Medulla oblongata (tissue), 1 donor: Measurements from ENCODE around the gene XRCC6.
"Not testable (repeated sequence)": the region's sequence is repeated elsewhere in the genome, so short reads cannot be mapped to it uniquely, and the experiment has no call there.

ENCODE experiments used
- DNase-seq: peaks from one replicate; pipeline ENCODE4 v3.0.0-alpha.2; 2015; ENCODE audit errors: extremely low spot score

The XRCC6 gene

GRCh38 chr22:41598891-41599635 is 22.0 kb upstream of the XRCC6 start:
- DNase-seq: no peak

- DNase-seq: no peak
These were observed 20.1 kb upstream of the XRCC6 start for GRCh38 chr22:41600976-41601375.

- no peak for DNase-seq
These were observed 17.2 kb upstream of the XRCC6 start for GRCh38 chr22:41603873-41604332.

- DNase-seq: no peak
These were observed 12.7 kb upstream of the XRCC6 start for GRCh38 chr22:41608386-41608785.

- DNase-seq: no peak
These were observed 8.3 kb upstream of the XRCC6 start for GRCh38 chr22:41612603-41613306.

- no peak for DNase-seq
These were observed 7.6 kb upstream of the XRCC6 start for GRCh38 chr22:41613456-41613855.

GRCh38 chr22:41619979-41620588 is 1.0 kb upstream of the XRCC6 start:
- peak; percentile 26 for DNase-seq

- peak; percentile 27 for DNase-seq
These were observed 451 bp upstream of the XRCC6 start, which contains the start of gene DESI1 for GRCh38 chr22:41620589-41621098. TSS of gene DESI1 (minus strand) at chr22:41621043. CDS start at chr22:41620839, 204 bp downstream.

GRCh38 chr22:41621911-41622179 is 750 bp downstream of the XRCC6 start:
- peak; percentile 5 for DNase-seq

GRCh38 chr22:41625577-41625976 is 4.5 kb downstream of the XRCC6 start:
- DNase-seq: no peak

GRCh38 chr22:41631115-41631514 is 10.0 kb downstream of the XRCC6 start:
- not testable (repeated sequence) for DNase-seq

GRCh38 chr22:41631615-41632014 is 10.5 kb downstream of the XRCC6 start:
- not testable (repeated sequence) for DNase-seq

- DNase-seq: not testable (repeated sequence)
These were observed 13.5 kb downstream of the XRCC6 start for GRCh38 chr22:41634610-41635009.

- DNase-seq: peak; percentile 12
These were observed 15.4 kb downstream of the XRCC6 start for GRCh38 chr22:41636467-41636866.

GRCh38 chr22:41637623-41638022 is 16.5 kb downstream of the XRCC6 start:
- DNase-seq: not testable (repeated sequence)

- no peak for DNase-seq
These were observed 17.0 kb downstream of the XRCC6 start for GRCh38 chr22:41638124-41638523.

- DNase-seq: no peak
These were observed 17.7 kb downstream of the XRCC6 start for GRCh38 chr22:41638748-41639147.

GRCh38 chr22:41641854-41642253 is 20.8 kb downstream of the XRCC6 start:
- DNase-seq: no peak

- no peak for DNase-seq
These were observed 21.4 kb downstream of the XRCC6 start for GRCh38 chr22:41642331-41643110.

- no peak for DNase-seq
These were observed 26.7 kb downstream of the XRCC6 start for GRCh38 chr22:41647771-41648170.

- DNase-seq: no peak
These were observed 27.3 kb downstream of the XRCC6 start for GRCh38 chr22:41648432-41648831.

GRCh38 chr22:41650229-41650628 is 29.1 kb downstream of the XRCC6 start:
- DNase-seq: no peak
